Skeletal muscle satellite cell (primary cell): ENCODE results near the gene CA12.
A peak's percentile ranks its signal among the peaks of the same experiment; 100 is the strongest.
"Not testable (repeated sequence)": the region's sequence is repeated elsewhere in the genome, so short reads cannot be mapped to it uniquely, and the experiment has no call there.

Source experiments
- H3K27me3 ChIP-seq: 2 replicates; pipeline ENCODE4 v1.7.0; 2013; ENCODE audit warnings: low read length; ENCODE audit not compliant: control insufficient read depth, insufficient read depth
- H3K36me3 ChIP-seq: 2 replicates; pipeline ENCODE4 v1.7.0; 2013; ENCODE audit warnings: mild to moderate bottlenecking, control low read depth, low read length; ENCODE audit not compliant: insufficient read depth
- H3K4me1 ChIP-seq: 2 replicates; pipeline ENCODE4 v1.7.0; 2013; ENCODE audit warnings: low read length; ENCODE audit not compliant: control insufficient read depth, insufficient read depth
- H3K4me2 ChIP-seq: 2 replicates; pipeline ENCODE4 v1.7.0; 2013; ENCODE audit warnings: mild to moderate bottlenecking, low read length
- H3K4me3 ChIP-seq: 2 replicates; pipeline ENCODE4 v1.7.0; 2013; ENCODE audit warnings: low read length
- H3K9ac ChIP-seq: 2 replicates; pipeline ENCODE4 v1.7.0; 2013; ENCODE audit warnings: mild to moderate bottlenecking, low read depth, low read length, moderate library complexity
- H3K9me3 ChIP-seq: replicated peaks from 2 replicates; pipeline ENCODE4 v1.7.0; 2013; ENCODE audit warnings: mild to moderate bottlenecking, control low read depth, low read length

CA12 gene

DNA sequence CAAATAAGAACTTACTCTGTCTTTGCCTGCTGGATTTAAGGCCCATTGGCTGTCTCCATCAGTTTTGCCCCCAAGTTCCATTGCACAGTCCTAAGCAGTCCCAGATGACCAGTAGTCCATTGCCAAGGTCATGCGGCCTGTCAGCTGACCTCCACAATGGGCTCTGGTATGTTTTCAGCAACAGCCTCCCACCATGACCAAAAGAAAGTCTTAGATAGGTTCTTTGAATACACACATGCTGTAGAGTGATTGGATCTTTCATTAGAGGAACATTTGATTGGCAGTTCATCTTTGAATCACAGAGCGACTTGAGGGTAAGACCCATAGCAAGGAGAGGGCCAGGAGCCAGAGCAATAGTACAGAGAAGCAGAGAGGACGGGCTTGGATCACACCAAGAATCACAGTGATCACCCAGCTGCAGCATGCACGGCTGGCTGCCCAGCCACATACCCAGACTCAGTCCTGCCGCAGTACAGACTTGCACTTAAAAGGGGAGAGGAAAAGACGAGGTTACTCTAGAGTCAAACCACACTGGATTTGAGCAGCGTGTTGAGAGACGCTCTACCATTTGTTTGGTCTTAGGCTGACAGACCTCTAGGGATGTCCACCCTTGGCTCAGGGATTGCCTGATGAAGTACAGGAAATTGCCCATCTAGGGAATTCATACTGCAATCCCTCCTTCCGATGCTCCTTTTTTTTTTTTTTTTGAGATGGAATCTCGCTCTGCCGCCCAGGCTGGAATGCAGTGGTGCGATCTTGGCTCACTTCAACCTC, 53.8 kb downstream of the CA12 start:
- H3K4me2 ChIP-seq, result no peak overlapping the region

GRCh38 chr15:63324770-63325169, 56.9 kb downstream of the CA12 start:
- H3K36me3 ChIP-seq, result peaks cover 5% of the 10 kb centered on the region
- H3K4me1 ChIP-seq, result peaks cover 12% of the 10 kb centered on the region
- H3K27me3 ChIP-seq, result no peaks in the 10 kb centered on the region
- H3K9ac ChIP-seq, result no peak overlapping the region
- H3K4me3 ChIP-seq, result no peak overlapping the region
- H3K4me2 ChIP-seq, result no peak overlapping the region
- H3K9me3 ChIP-seq, result no peaks in the 10 kb centered on the region

More for the DNA sequence above, 53.8 kb downstream of the CA12 start:
- H3K4me1 ChIP-seq, result peaks cover 29% of the 10 kb centered on the region
- no peak overlapping the region for H3K9ac ChIP-seq
- H3K36me3 ChIP-seq, result peaks cover 13% of the 10 kb centered on the region
- no peak overlapping the region for H3K4me3 ChIP-seq
- no peaks in the 10 kb centered on the region for H3K9me3 ChIP-seq
- no peaks in the 10 kb centered on the region for H3K27me3 ChIP-seq

DNA sequence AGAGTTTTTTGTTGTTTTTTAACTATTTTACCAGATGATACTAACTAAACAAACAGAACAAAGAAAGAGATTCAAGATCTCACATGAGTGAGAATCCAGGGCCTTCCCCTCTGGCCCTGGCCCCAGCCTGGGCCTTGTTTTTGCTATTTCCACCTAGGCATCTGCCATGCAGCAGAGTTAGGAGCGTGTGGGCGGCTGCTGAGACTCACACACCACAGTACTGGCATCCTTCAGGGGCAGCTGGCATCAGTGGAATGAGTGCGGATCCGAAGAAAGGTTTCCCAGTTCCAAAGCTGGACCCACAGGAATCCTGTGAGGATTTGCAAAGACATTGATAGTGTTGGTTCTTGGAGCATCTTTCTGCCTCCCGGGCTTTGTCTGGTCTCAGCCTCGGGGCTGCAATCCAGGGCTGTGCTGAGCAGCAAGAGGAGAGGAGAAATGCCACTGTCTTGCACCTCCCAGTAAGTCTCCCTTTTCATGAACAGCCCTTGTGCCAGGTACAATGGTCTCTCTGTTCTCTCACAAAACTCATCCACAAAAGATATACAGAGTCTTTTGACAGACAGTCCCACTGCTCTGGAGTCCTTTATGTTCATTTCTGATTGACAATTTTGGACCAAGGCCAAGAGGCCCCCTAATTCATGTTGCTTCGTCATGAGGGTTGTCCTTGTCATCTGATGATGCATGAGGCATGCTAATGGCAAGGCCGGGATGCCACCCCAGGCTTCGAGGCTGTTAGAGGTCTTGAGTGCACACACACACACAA, 57.7 kb downstream of the CA12 start:
- H3K4me2 ChIP-seq, result no peak overlapping the region
- no peak overlapping the region for H3K4me3 ChIP-seq
- peak overlapping the region; percentile 12 for H3K9ac ChIP-seq
- H3K4me1 ChIP-seq, result peaks cover 12% of the 10 kb centered on the region
- H3K27me3 ChIP-seq, result no peaks in the 10 kb centered on the region
- H3K36me3 ChIP-seq, result peaks cover 5% of the 10 kb centered on the region
- no peaks in the 10 kb centered on the region for H3K9me3 ChIP-seq

GRCh38 chr15:63322541-63322940, 59.1 kb downstream of the CA12 start:
- peaks cover 5% of the 10 kb centered on the region for H3K36me3 ChIP-seq

GRCh38 chr15:63321462-63321861, 60.2 kb downstream of the CA12 start:
- peaks cover 5% of the 10 kb centered on the region for H3K36me3 ChIP-seq
- no peak overlapping the region for H3K4me3 ChIP-seq
- no peak overlapping the region for H3K4me2 ChIP-seq
- H3K27me3 ChIP-seq, result no peaks in the 10 kb centered on the region
- H3K9ac ChIP-seq, result no peak overlapping the region
- peaks cover 12% of the 10 kb centered on the region for H3K4me1 ChIP-seq
- no peaks in the 10 kb centered on the region for H3K9me3 ChIP-seq

More at GRCh38 chr15:63322541-63322940, 59.1 kb downstream of the CA12 start:
- H3K4me1 ChIP-seq, result peaks cover 12% of the 10 kb centered on the region
- H3K27me3 ChIP-seq, result no peaks in the 10 kb centered on the region
- no peak overlapping the region for H3K4me2 ChIP-seq
- no peak overlapping the region for H3K9ac ChIP-seq
- no peak overlapping the region for H3K4me3 ChIP-seq
- no peaks in the 10 kb centered on the region for H3K9me3 ChIP-seq

GRCh38 chr15:63320981-63321380, 60.7 kb downstream of the CA12 start:
- not testable (repeated sequence) for H3K9me3 ChIP-seq, H3K27me3 ChIP-seq, H3K9ac ChIP-seq, H3K4me2 ChIP-seq, H3K4me3 ChIP-seq, H3K36me3 ChIP-seq
- H3K4me1 ChIP-seq, result peaks cover 12% of the 10 kb centered on the region

DNA sequence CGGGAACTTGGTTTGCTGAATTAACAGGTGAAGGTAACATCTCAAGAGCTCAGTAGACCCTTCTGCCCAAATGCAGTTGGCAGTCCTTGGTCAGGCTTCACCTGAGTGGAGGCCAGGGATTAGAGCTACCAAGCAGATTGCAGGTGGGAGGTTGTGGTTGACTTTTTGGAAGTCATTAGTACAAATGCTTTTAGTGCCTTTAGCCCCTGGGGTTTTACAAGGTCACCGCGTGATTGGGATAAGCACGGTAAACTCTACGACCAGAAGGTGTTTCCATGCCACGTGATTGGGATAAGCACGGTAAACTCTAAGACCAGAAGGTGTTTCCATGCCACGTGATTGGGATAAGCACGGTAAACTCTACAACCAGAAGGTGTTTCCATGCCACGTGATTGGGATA, 61.2 kb downstream of the CA12 start:
- not testable (repeated sequence) for H3K9me3 ChIP-seq, H3K36me3 ChIP-seq, H3K9ac ChIP-seq, H3K27me3 ChIP-seq, H3K4me3 ChIP-seq, H3K4me2 ChIP-seq
- peaks cover 12% of the 10 kb centered on the region for H3K4me1 ChIP-seq

DNA sequence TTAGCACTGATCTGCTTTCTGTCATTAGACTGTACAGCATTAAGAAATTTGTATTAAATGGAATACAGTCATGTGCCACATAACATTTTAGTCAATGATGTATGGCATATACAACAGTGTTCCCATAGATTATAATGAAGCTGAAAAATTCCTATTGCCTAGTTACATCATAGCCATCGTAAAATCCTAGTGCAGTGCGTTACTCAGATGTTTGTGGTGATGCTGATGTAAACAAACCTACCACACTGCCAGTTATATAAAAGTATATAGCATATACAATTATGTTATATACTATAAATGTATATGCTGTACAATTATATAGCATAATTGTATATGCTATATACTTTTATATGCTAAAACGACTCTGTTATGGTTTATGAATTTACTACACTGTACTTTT, 62.6 kb downstream of the CA12 start:
- no peak overlapping the region for H3K9ac ChIP-seq
- H3K4me3 ChIP-seq, result no peak overlapping the region
- no peaks in the 10 kb centered on the region for H3K36me3 ChIP-seq
- no peaks in the 10 kb centered on the region for H3K9me3 ChIP-seq
- H3K4me2 ChIP-seq, result no peak overlapping the region
- peaks cover 8% of the 10 kb centered on the region for H3K4me1 ChIP-seq
- no peaks in the 10 kb centered on the region for H3K27me3 ChIP-seq

- Histone ChIP-seq H3K9me3 (no peaks in the 10 kb centered on the region), H3K4me2 (no peak overlapping the region), H3K36me3 (no peaks in the 10 kb centered on the region), H3K9ac (no peak overlapping the region), H3K27me3 (no peaks in the 10 kb centered on the region), H3K4me1 (peaks cover under 1% of the 10 kb centered on the region), H3K4me3 (no peak overlapping the region)
These were observed 63.3 kb downstream of the CA12 start for GRCh38 chr15:63318344-63318743.

GRCh38 chr15:63314409-63314808, 67.2 kb downstream of the CA12 start:
- no peak overlapping the region for H3K4me2 ChIP-seq
- no peaks in the 10 kb centered on the region for H3K27me3 ChIP-seq
- no peak overlapping the region for H3K9ac ChIP-seq
- no peak overlapping the region for H3K4me3 ChIP-seq
- no peaks in the 10 kb centered on the region for H3K36me3 ChIP-seq
- H3K4me1 ChIP-seq, result no peaks in the 10 kb centered on the region
- no peaks in the 10 kb centered on the region for H3K9me3 ChIP-seq

DNA sequence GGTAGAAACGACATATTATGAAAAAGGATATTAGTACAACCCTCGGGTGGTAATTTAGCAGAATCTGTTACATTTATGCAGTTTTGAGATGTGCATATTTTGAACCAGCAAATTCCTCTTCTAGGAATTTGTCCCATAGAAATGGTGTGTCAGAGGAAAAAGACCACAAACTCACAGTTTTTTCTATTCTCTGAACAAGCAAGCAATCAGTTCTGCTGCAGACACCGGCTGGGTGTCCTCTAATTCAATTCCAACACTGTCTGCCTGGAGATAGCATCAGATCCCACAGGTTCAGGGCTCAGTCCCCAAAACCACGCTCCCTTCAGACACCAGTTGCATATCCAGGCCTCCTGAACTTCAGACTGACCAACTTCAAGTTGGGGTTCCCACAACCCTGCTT, 67.8 kb downstream of the CA12 start:
- H3K36me3 ChIP-seq, result no peaks in the 10 kb centered on the region
- H3K9ac ChIP-seq, result no peak overlapping the region
- no peak overlapping the region for H3K4me2 ChIP-seq
- H3K4me1 ChIP-seq, result no peaks in the 10 kb centered on the region
- no peaks in the 10 kb centered on the region for H3K9me3 ChIP-seq
- H3K4me3 ChIP-seq, result no peak overlapping the region
- no peaks in the 10 kb centered on the region for H3K27me3 ChIP-seq

DNA sequence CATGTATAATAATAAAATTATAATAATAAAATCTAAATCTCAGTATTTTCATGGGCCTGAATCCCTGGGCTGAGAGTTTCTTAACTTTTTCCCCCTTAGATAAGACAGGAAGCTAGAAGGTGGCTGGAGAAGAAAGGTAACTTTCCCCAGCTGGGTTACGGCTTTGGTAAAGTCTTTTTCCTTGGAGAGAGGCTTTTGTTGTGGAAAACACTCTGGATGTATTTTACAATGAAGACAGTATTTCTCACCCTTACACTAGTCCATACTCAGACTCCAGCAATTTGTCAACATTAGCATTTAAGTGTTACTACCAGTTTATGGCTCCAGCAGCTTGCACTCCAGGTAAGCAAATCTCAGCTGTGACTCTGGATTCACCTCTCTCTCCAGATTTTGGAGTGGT, 69.4 kb downstream of the CA12 start:
- Histone ChIP-seq H3K4me3 (no peak overlapping the region), H3K27me3 (no peaks in the 10 kb centered on the region), H3K4me1 (no peaks in the 10 kb centered on the region), H3K36me3 (peaks cover 2% of the 10 kb centered on the region), H3K9me3 (no peaks in the 10 kb centered on the region), H3K9ac (no peak overlapping the region), H3K4me2 (no peak overlapping the region)
